Stomach (tissue), 9 donors: ENCODE measurements around the gene LRRC51. TPM values are rescaled to one million over a fixed set of nuclear protein-coding genes. Genes with fewer than 3 reads are reported as not detected.

Experiments used
- DNase-seq, 2 donors: peaks; one replicate each; pipeline versions ENCODE4 v3.0.0 to v3.0.0-alpha.2; 2013 to 2019
- H3K27ac ChIP-seq, 5 donors: fragments of 200-600 bp in 4 of 5; sonication (generic) in 4 of 5; one replicate each; pipeline ENCODE4 v1.5.1; 2013 to 2019; ENCODE audit warnings: mild to moderate bottlenecking in 1 of 5, moderate library complexity in 1 of 5
- H3K27me3 ChIP-seq, 3 donors: fragments of 200-600 bp; sonication (generic); one replicate each; pipeline ENCODE4 v1.5.1; 2017 to 2019; ENCODE audit warnings: mixed run types in 1 of 3
- H3K36me3 ChIP-seq, 4 donors: fragments of 200-600 bp; sonication (generic); 1 replicate in 3 of 4; 2 replicates in 1 of 4; pipeline ENCODE4 v1.5.1; 2016 to 2019
- H3K4me1 ChIP-seq, 4 donors: fragments of 200-600 bp; sonication (generic); one replicate each; pipeline ENCODE4 v1.5.1; 2016 to 2019
- H3K4me3 ChIP-seq, 4 donors: fragments of 200-600 bp; sonication (generic) in 3 of 4; one replicate each; pipeline ENCODE4 v1.5.1; 2016 to 2019; ENCODE audit warnings: mild to moderate bottlenecking in 1 of 4
- H3K9me3 ChIP-seq, 4 donors: fragments of 200-600 bp; sonication (generic); one replicate each; pipeline ENCODE4 v1.5.1; 2016 to 2019
- CTCF ChIP-seq, 7 experiments: fragments of 450-650 bp in 4 of 7; fragments of 200-600 bp in 3 of 7; sonication (generic) in 3 of 7; IDR thresholded peaks; one replicate each; pipeline ENCODE4 v1.5.1; 2016 to 2019; ENCODE audit warnings: antibody characterized with exemption in 7 of 7, control low read depth in 2 of 7, mild to moderate bottlenecking in 1 of 7
- EP300 ChIP-seq: sonication (generic); formaldehyde crosslinking; IDR thresholded peaks from one replicate; pipeline ENCODE4 v1.6.1; 2017; ENCODE audit warnings: antibody characterized with exemption
- POLR2A ChIP-seq, 4 donors: fragments of 450-650 bp; IDR thresholded peaks; one replicate each; pipeline ENCODE4 v1.6.1; 2016; ENCODE audit warnings: antibody characterized with exemption in 4 of 4, control low read depth in 2 of 4, mild to moderate bottlenecking in 1 of 4, moderate library complexity in 1 of 4
- POLR2AphosphoS5 ChIP-seq, 3 donors: sonication (generic); formaldehyde crosslinking; IDR thresholded peaks; one replicate each; pipeline ENCODE4 v1.6.1; 2016; ENCODE audit warnings: antibody characterized with exemption in 3 of 3
- WGBS, 5 donors: extraction: QIAGEN DNeasy Blood & Tissue Kit in 3 of 5; methylation state at CpG; one replicate each; pipeline versions ENCODE4 v1.1.5 to v1.1.7; 2013 to 2018; 5-methylcytosine and 5-hydroxymethylcytosine counted together
- intact Hi-C: fragments of 100-400 bp; cut with DNase I; formaldehyde crosslinking; loops from one replicate; pipeline ENCODE4 v1.15.1; 2023; ENCODE audit warnings: low total_unique reads
- polyA plus RNA-seq, 3 donors: library from polyadenylated mRNA; stranded (reverse); fragments of 200-250 nt; gene quantifications; one replicate each; pipeline ENCODE4 v1.2.3, GENCODE V29; 2013
- small RNA-seq, 4 donors: library from RNA; depleted of rRNA; stranded (forward); fragments of <200 nt; gene quantifications; one replicate each; pipeline ENCODE3, GENCODE V24; 2016
- total RNA-seq, 5 donors: library from RNA; depleted of rRNA; stranded (reverse); fragments of >200 nt; gene quantifications; one replicate each; pipeline versions ENCODE4 v1.1.0 to v1.2.3, GENCODE V29; 2014 to 2016
- donor health status: healthy with polysubstance abuse.
- donor health status: Bipolar disorder and iron deficiency.
- donor health status: healthy.

LRRC51 gene
- total and polyA plus RNA-seq, 8 donors: 2.0 to 7.9 (median 5.8) TPM; not detected in 3

- no peak for DNase-seq
- H3K27ac ChIP-seq: no peak overlapping the region
These were observed 64.3 kb downstream of the LRRC51 start for GRCh38 chr11:72144807-72145565.

More at GRCh38 chr11:72144807-72145565, 64.3 kb downstream of the LRRC51 start:
- H3K36me3 ChIP-seq: no peaks in the 10 kb centered on the region
- 75 to 86% (median 82%) methylated on average over 4 of the region's 4 CpGs for WGBS, 5 donors
- H3K4me1 ChIP-seq: no peaks in the 10 kb centered on the region
- TF ChIP-seq CTCF (IDR thresholded peaks at IDR 0.05) (no peak), POLR2A (IDR thresholded peaks at IDR 0.05) (no peak), POLR2AphosphoS5 (IDR thresholded peaks at IDR 0.05) (no peak), EP300 (no peak)
- no peak overlapping the region for H3K4me3 ChIP-seq
- no peaks in the 10 kb centered on the region for H3K9me3 ChIP-seq
- H3K27me3 ChIP-seq: no peaks in the 10 kb centered on the region
- intact Hi-C loops: loop anchor here (5.0 kb wide), 1 partner anchor 168 kb away; no protein-coding TSS in a partner anchor

Small RNA genes within 50 kb of the gene (small RNA-seq; reads per million reads assigned to genes)
- 0 reads per million in 4 donors for gene MIR3165
- 0 reads per million in 4 donors for gene RNU6-72P

Other genes with a start within 250 kb of the LRRC51 start
- not detected for gene DEFB108B, start 247.7 kb upstream of the LRRC51 start, total RNA-seq
- not detected for gene DEFB108B, start 247.7 kb upstream of the LRRC51 start, polyA plus RNA-seq
- not detected for gene DEFB131B, start 202.4 kb upstream of the LRRC51 start, total RNA-seq
- gene DEFB131B, start 202.4 kb upstream of the LRRC51 start, polyA plus RNA-seq: not detected
- gene XNDC1N, start 152.3 kb upstream of the LRRC51 start, total RNA-seq: 10 to 100 TPM in 2 of 5 donors, 1 to 10 TPM in 1, not detected in 2; 4.5 to 17.4 (median 16.7) TPM
- gene XNDC1N, start 152.3 kb upstream of the LRRC51 start, polyA plus RNA-seq: 1 to 10 TPM; 2.7 to 2.9 (median 2.8) TPM
- gene RNF121, start 151.8 kb upstream of the LRRC51 start, total RNA-seq: 100 to 1,000 TPM in 1 of 5 donors, 10 to 100 TPM in 4; 13.0 to 363 (median 24.3) TPM
- 10 to 100 TPM; 10.0 to 17.7 (median 12.1) TPM for gene RNF121, start 151.8 kb upstream of the LRRC51 start, polyA plus RNA-seq
- 10 to 100 TPM in 3 of 5 donors, 1 to 10 TPM in 2; 2.7 to 14.8 (median 11.7) TPM for gene IL18BP, start 81.9 kb upstream of the LRRC51 start, total RNA-seq
- gene IL18BP, start 81.9 kb upstream of the LRRC51 start, polyA plus RNA-seq: 1 to 10 TPM; 2.0 to 6.2 (median 3.8) TPM
- gene NUMA1, start 308 bp upstream of the LRRC51 start, total RNA-seq: 100 to 1,000 TPM; 161 to 619 (median 285) TPM
- 100 to 1,000 TPM in 1 of 3 donors, 10 to 100 TPM in 2; 84.2 to 115 (median 92.1) TPM for gene NUMA1, start 308 bp upstream of the LRRC51 start, polyA plus RNA-seq
- 100 to 1,000 TPM in 2 of 5 donors, 10 to 100 TPM in 2, 1 to 10 TPM in 1; 3.5 to 121 (median 88.4) TPM for gene LAMTOR1, start 22.4 kb downstream of the LRRC51 start, total RNA-seq
- gene LAMTOR1, start 22.4 kb downstream of the LRRC51 start, polyA plus RNA-seq: 100 to 1,000 TPM in 2 of 3 donors, 10 to 100 TPM in 1; 88.6 to 159 (median 153) TPM
- not detected for gene TOMT, start 25.1 kb downstream of the LRRC51 start, total RNA-seq
- gene TOMT, start 25.1 kb downstream of the LRRC51 start, polyA plus RNA-seq: not detected
- gene ANAPC15, start 31.8 kb downstream of the LRRC51 start, total RNA-seq: 10 to 100 TPM; 13.3 to 74.1 (median 17.0) TPM
- 10 to 100 TPM; 56.4 to 79.1 (median 74.8) TPM for gene ANAPC15, start 31.8 kb downstream of the LRRC51 start, polyA plus RNA-seq
- gene FOLR3, start 54.9 kb downstream of the LRRC51 start, total RNA-seq: 10 to 100 TPM in 1 of 5 donors, not detected in 4; 36.8 TPM
- under 1 TPM in 2 of 3 donors, not detected in 1; 0.15 to 0.62 TPM for gene FOLR3, start 54.9 kb downstream of the LRRC51 start, polyA plus RNA-seq
- 10 to 100 TPM in 1 of 5 donors, under 1 TPM in 1, not detected in 3; 0.55 to 22.6 TPM for gene FOLR1, start 111.3 kb downstream of the LRRC51 start, total RNA-seq
- gene FOLR1, start 111.3 kb downstream of the LRRC51 start, polyA plus RNA-seq: 10 to 100 TPM in 1 of 3 donors, 1 to 10 TPM in 2; 4.1 to 20.9 (median 6.1) TPM
- 10 to 100 TPM in 2 of 5 donors, 1 to 10 TPM in 3; 1.8 to 28.6 (median 9.6) TPM for gene FOLR2, start 135.9 kb downstream of the LRRC51 start, total RNA-seq
- 10 to 100 TPM in 1 of 3 donors, 1 to 10 TPM in 2; 3.2 to 14.8 (median 9.0) TPM for gene FOLR2, start 135.9 kb downstream of the LRRC51 start, polyA plus RNA-seq
- 100 to 1,000 TPM in 4 of 5 donors, 10 to 100 TPM in 1; 40.2 to 226 (median 153) TPM for gene INPPL1, start 143.9 kb downstream of the LRRC51 start, total RNA-seq
- gene INPPL1, start 143.9 kb downstream of the LRRC51 start, polyA plus RNA-seq: 10 to 100 TPM; 20.9 to 63.1 (median 51.2) TPM
- gene PHOX2A, start 163.3 kb downstream of the LRRC51 start, total RNA-seq: not detected
- under 1 TPM in 1 of 3 donors, not detected in 2; 0.53 TPM for gene PHOX2A, start 163.3 kb downstream of the LRRC51 start, polyA plus RNA-seq